GM19025 (cell line): Measurements from ENCODE around the gene CREB1.
"Not testable (repeated sequence)": the region's sequence is repeated elsewhere in the genome, so short reads cannot be mapped to it uniquely, and the experiment has no call there.

Source experiments
- ATAC-seq: cut with Tn5 transposase; IDR thresholded peaks from one replicate; pipeline ENCODE4 v1.9.1; 2021; ENCODE audit warnings: mild to moderate bottlenecking, low read depth, moderate library complexity; ENCODE audit not compliant: unreplicated experiment

CREB1 gene

GRCh38 chr2:207606829-207607228 lies 77.1 kb downstream of the CREB1 start:
- no peak for ATAC-seq

GRCh38 chr2:207612714-207613113 lies 83.0 kb downstream of the CREB1 start:
- no peak for ATAC-seq

GRCh38 chr2:207614824-207615223 lies 85.1 kb downstream of the CREB1 start:
- ATAC-seq: no peak

- ATAC-seq: no peak
Observed at GRCh38 chr2:207616185-207616584, 86.4 kb downstream of the CREB1 start.

- no peak for ATAC-seq
Observed at GRCh38 chr2:207617011-207617671, 87.4 kb downstream of the CREB1 start.

- no peak for ATAC-seq
Observed at GRCh38 chr2:207619764-207620203, 90.0 kb downstream of the CREB1 start.

- no peak for ATAC-seq
Observed at GRCh38 chr2:207621501-207622039, 91.8 kb downstream of the CREB1 start.

- peak; percentile 29 for ATAC-seq
Observed at GRCh38 chr2:207624185-207625013, 94.6 kb downstream of the CREB1 start.

GRCh38 chr2:207625014-207625907 lies 95.5 kb downstream of the CREB1 start, which contains the start of gene METTL21A:
TSS of gene METTL21A (minus strand) at chr2:207625394. CDS start at chr2:207624375, 1,019 bp downstream.
- peak; percentile 58 for ATAC-seq

- no peak for ATAC-seq
Observed at GRCh38 chr2:207629553-207629952, 99.8 kb downstream of the CREB1 start.

GRCh38 chr2:207630491-207630890 lies 100.7 kb downstream of the CREB1 start:
- ATAC-seq: no peak

GRCh38 chr2:207632575-207633493 lies 103.1 kb downstream of the CREB1 start:
- ATAC-seq: peak; percentile 39

- no peak for ATAC-seq
Observed at GRCh38 chr2:207633686-207634085, 103.9 kb downstream of the CREB1 start.

- no peak for ATAC-seq
Observed at GRCh38 chr2:207635468-207636200, 105.9 kb downstream of the CREB1 start.

- ATAC-seq: not testable (repeated sequence)
Observed at GRCh38 chr2:207639288-207639687, 109.5 kb downstream of the CREB1 start.

- no peak for ATAC-seq
Observed at GRCh38 chr2:207640160-207640559, 110.4 kb downstream of the CREB1 start.

GRCh38 chr2:207640661-207641060 lies 110.9 kb downstream of the CREB1 start:
- no peak for ATAC-seq

GRCh38 chr2:207643892-207644291 lies 114.1 kb downstream of the CREB1 start:
- ATAC-seq: no peak

GRCh38 chr2:207646582-207646981 lies 116.8 kb downstream of the CREB1 start:
- ATAC-seq: not testable (repeated sequence)
